Stromal cell of bone marrow (primary cell): ENCODE data around the gene UBXN2A.

ENCODE experiments used
- DNase-seq: peaks from one replicate; pipeline ENCODE4 v3.0.0-alpha.2; 2012; ENCODE audit warnings: low read depth

UBXN2A gene

GRCh38 chr2:24045511-24046508 lies 105.5 kb downstream of the UBXN2A start:
- DNase-seq, result no peak

DNA sequence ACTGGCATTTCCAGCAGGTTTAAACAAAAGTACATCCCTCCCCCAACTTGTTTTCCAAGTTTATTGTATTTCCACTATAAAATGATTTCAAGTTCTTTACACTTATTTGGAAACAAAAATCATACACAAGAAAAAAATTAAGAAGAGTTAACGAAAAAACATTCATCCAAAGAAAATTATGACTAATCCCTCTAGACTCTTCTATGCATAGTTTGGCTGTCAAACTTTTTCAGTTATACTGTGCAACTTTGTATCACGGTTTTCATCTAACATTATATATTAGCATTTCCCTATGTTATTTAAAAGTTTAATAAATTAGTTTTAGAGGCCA lies 106.3 kb downstream of the UBXN2A start:
- DNase-seq, result no peak

GRCh38 chr2:24046930-24047702 lies 106.9 kb downstream of the UBXN2A start, which contains the start of gene WDCP:
TSS of gene WDCP (minus strand) at chr2:24047391. CDS start at chr2:24039494, 7,897 bp downstream.
- peak; percentile 99 for DNase-seq

- DNase-seq, result no peak
Observed at GRCh38 chr2:24047703-24048033, 107.4 kb downstream of the UBXN2A start.

- DNase-seq, result no peak
Observed at GRCh38 chr2:24048769-24049484, 108.7 kb downstream of the UBXN2A start.

DNA sequence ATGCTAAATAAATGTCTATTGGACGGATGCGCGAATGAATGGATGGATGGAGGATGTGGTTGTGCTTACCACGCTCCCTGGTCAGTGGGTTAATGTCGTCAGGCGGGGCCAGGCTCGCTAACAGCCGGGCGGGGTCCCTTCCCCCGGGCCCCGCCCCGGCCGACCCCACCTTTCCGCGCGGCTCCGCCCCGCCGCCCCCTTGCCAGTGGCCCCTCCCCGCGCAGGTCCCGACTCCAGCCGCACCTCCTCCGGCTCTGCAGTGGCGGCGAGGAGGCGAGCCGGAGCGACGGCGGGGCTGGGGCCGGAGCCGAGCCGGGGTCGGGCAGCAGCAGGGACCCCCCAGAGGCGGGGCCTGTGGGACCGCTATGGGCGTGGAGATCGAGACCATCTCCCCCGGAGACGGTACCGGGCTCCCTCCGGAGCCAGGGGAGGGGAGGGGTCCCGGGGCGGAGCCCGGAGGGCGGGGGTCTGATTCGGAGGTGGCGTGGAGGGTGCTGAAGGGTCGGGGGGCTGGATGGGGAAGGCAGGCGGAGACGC lies 109.3 kb downstream of the UBXN2A start, which contains the start of gene FKBP1B:
Gene FKBP1B (plus strand): TSS at position 257 of the 537 bp plus-strand sequence. CDS start 109 bp downstream, at position 366.
- DNase-seq, result no peak

GRCh38 chr2:24050041-24050979 lies 110.0 kb downstream of the UBXN2A start:
- DNase-seq, result no peak

- DNase-seq, result no peak
Observed at GRCh38 chr2:24051833-24052232, 111.6 kb downstream of the UBXN2A start.

DNA sequence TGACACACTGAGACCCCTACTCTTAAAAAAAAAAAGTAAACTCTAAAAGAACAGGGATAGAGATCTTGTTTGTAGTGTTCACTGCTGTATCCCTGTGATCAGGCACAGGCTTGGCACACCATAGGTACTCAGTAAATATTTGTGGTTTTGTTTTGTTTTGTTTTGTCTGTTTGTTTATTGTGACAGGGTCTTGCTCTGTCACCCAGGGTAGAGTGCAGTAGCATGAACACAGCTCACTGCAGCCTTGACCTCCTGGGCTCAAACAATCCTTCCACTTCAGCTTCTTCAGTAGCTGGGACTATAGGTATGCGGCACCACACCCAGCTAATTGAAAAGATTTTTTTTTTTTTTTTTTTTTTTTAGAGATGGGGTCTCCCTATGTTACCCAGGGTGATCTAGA lies 112.7 kb downstream of the UBXN2A start:
- no peak for DNase-seq
